Liver (tissue), 9 donors: Measurements from ENCODE around the gene ARHGAP27. TPM values are rescaled to one million over a fixed set of nuclear protein-coding genes. Genes with fewer than 3 reads are reported as not detected.

Experiments
- DNase-seq: peaks from one replicate; pipeline ENCODE4 v3.0.0-alpha.2; 2017; ENCODE audit warnings: low spot score
- H3K27ac ChIP-seq, 2 donors: one replicate each; pipeline ENCODE4 v1.7.0; 2013; ENCODE audit warnings: inconsistent platforms in 2 of 2, low read length in 2 of 2, control low read depth in 1 of 2, low read depth in 1 of 2, mild to moderate bottlenecking in 1 of 2
- H3K27me3 ChIP-seq, 4 donors: one replicate each; pipeline versions ENCODE4 v1.6.1 to v1.7.0; 2013; ENCODE audit warnings: low read length in 3 of 4, inconsistent platforms in 1 of 4, mild to moderate bottlenecking in 1 of 4, moderate library complexity in 1 of 4; ENCODE audit not compliant: control insufficient read depth in 4 of 4, insufficient read depth in 4 of 4
- H3K36me3 ChIP-seq, 4 donors: one replicate each; pipeline versions ENCODE4 v1.6.1 to v1.7.0; 2013; ENCODE audit warnings: low read length in 3 of 4, mild to moderate bottlenecking in 3 of 4, low read depth in 1 of 4, moderate library complexity in 1 of 4; ENCODE audit not compliant: control insufficient read depth in 4 of 4, insufficient read depth in 3 of 4
- H3K4me1 ChIP-seq, 4 donors: one replicate each; pipeline versions ENCODE4 v1.6.1 to v1.7.0; 2013; ENCODE audit warnings: low read length in 3 of 4, mild to moderate bottlenecking in 3 of 4, moderate library complexity in 1 of 4; ENCODE audit not compliant: control insufficient read depth in 4 of 4, insufficient read depth in 4 of 4
- H3K4me3 ChIP-seq, 3 donors: one replicate each; pipeline versions ENCODE4 v1.6.1 to v1.7.0; 2013; ENCODE audit warnings: low read length in 3 of 3, control low read depth in 1 of 3, low read depth in 1 of 3, mild to moderate bottlenecking in 1 of 3
- H3K9ac ChIP-seq, 2 donors: one replicate each; pipeline ENCODE4 v1.7.0; 2013; ENCODE audit warnings: low read length in 2 of 2, mild to moderate bottlenecking in 2 of 2, moderate library complexity in 2 of 2, control low read depth in 1 of 2, low read depth in 1 of 2
- H3K9me3 ChIP-seq, 4 donors: one replicate each; pipeline versions ENCODE4 v1.6.1 to v1.7.0; 2013; ENCODE audit warnings: low read length in 3 of 4; ENCODE audit not compliant: control insufficient read depth in 4 of 4
- EGR1 ChIP-seq, 2 donors: IDR thresholded peaks; 2 replicates each; pipeline ENCODE4 v1.6.1; 2016 to 2018; ENCODE audit warnings: antibody characterized with exemption in 2 of 2, low read depth in 2 of 2
- FOXA1 ChIP-seq: IDR thresholded peaks from 2 replicates; pipeline ENCODE4 v1.6.1; 2016; ENCODE audit warnings: antibody characterized with exemption
- FOXA2 ChIP-seq: IDR thresholded peaks from 2 replicates; pipeline ENCODE4 v1.6.1; 2016; ENCODE audit warnings: antibody characterized with exemption
- GABPA ChIP-seq, 2 donors: IDR thresholded peaks in 1 of 2; conservative IDR thresholded peaks in 1 of 2; 2 replicates each; pipeline ENCODE4 v1.6.1; 2016; ENCODE audit warnings: antibody characterized with exemption in 2 of 2, mild to moderate bottlenecking in 1 of 2, moderate library complexity in 1 of 2
- HNF4G ChIP-seq: IDR thresholded peaks from 2 replicates; pipeline ENCODE4 v1.6.1; 2016; ENCODE audit warnings: antibody characterized with exemption
- JUND ChIP-seq, 2 donors: IDR thresholded peaks; 2 replicates each; pipeline ENCODE4 v1.6.1; 2016; ENCODE audit warnings: antibody characterized with exemption in 2 of 2
- NR2F2 ChIP-seq: IDR thresholded peaks from 2 replicates; pipeline ENCODE4 v1.6.1; 2016; ENCODE audit warnings: antibody characterized with exemption
- RAD21 ChIP-seq, 2 donors: IDR thresholded peaks; 2 replicates each; pipeline ENCODE4 v1.6.1; 2016; ENCODE audit warnings: antibody characterized with exemption in 2 of 2, mild to moderate bottlenecking in 2 of 2
- RXRA ChIP-seq, 2 donors: IDR thresholded peaks; 2 replicates each; pipeline ENCODE4 v1.6.1; 2017 to 2018; ENCODE audit warnings: antibody characterized with exemption in 2 of 2, mild to moderate bottlenecking in 1 of 2
- SP1 ChIP-seq: IDR thresholded peaks from 2 replicates; pipeline ENCODE4 v1.6.1; 2018; ENCODE audit warnings: antibody characterized with exemption, mild to moderate bottlenecking
- TAF1 ChIP-seq: conservative IDR thresholded peaks from 2 replicates; pipeline ENCODE4 v1.6.1; 2016; ENCODE audit warnings: antibody characterized with exemption, mild to moderate bottlenecking
- WGBS: extraction: QIAGEN DNeasy Blood & Tissue Kit; methylation state at CpG from one replicate; pipeline ENCODE4 v1.1.7; 2013; 5-methylcytosine and 5-hydroxymethylcytosine counted together
- polyA plus RNA-seq, 2 donors: library from polyadenylated mRNA; stranded (reverse) in 1 of 2; unstranded in 1 of 2; fragments of 200-250 nt in 1 of 2; fragments of >200 nt in 1 of 2; fragmentation: Nextera tagmentation in 1 of 2; extraction: Ambion mirVana in 1 of 2; gene quantifications; one replicate each; pipeline versions ENCODE4 v1.2.1 to v1.2.3, GENCODE V29; 2013 to 2015
- total RNA-seq, 2 donors: library from RNA; depleted of rRNA; stranded (reverse); fragments of >200 nt; gene quantifications; one replicate each; pipeline ENCODE4 v1.2.3, GENCODE V29; 2014
- TF ChIP-seq, protein P1 (sequence below): fragments of 150-350 bp; IDR thresholded peaks from 2 replicates; pipeline ENCODE4 v1.5.1; 2017; ENCODE audit warnings: improper control_type of control experiment, low read depth, low read length; ENCODE audit not compliant: missing input control
- TF ChIP-seq, protein P2 (sequence below): IDR thresholded peaks from 2 replicates; pipeline ENCODE4 v1.6.1; 2016; ENCODE audit warnings: antibody characterized with exemption
- TF ChIP-seq, protein P3 (sequence below): IDR thresholded peaks from 2 replicates; pipeline ENCODE4 v1.6.1; 2016; ENCODE audit warnings: antibody characterized with exemption, mild to moderate bottlenecking
- donor health status: healthy.
- donor health status: healthy.
- donor health status: healthy.
- donor health status: healthy.
- donor health status: healthy.

Gene ARHGAP27
- total and polyA plus RNA-seq, 4 donors: 1.8 to 10.9 (median 7.8) TPM

GRCh38 chr17:45364531-45365390, 67.9 kb downstream of the ARHGAP27 start (continued):
- TF ChIP-seq, protein P1, sequence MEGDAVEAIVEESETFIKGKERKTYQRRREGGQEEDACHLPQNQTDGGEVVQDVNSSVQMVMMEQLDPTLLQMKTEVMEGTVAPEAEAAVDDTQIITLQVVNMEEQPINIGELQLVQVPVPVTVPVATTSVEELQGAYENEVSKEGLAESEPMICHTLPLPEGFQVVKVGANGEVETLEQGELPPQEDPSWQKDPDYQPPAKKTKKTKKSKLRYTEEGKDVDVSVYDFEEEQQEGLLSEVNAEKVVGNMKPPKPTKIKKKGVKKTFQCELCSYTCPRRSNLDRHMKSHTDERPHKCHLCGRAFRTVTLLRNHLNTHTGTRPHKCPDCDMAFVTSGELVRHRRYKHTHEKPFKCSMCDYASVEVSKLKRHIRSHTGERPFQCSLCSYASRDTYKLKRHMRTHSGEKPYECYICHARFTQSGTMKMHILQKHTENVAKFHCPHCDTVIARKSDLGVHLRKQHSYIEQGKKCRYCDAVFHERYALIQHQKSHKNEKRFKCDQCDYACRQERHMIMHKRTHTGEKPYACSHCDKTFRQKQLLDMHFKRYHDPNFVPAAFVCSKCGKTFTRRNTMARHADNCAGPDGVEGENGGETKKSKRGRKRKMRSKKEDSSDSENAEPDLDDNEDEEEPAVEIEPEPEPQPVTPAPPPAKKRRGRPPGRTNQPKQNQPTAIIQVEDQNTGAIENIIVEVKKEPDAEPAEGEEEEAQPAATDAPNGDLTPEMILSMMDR: no peak
- TF ChIP-seq EGR1 (IDR thresholded peaks at IDR 0.05; ENCODE audit: low read depth in 2 of 2) (no peak), SP1 (no peak), GABPA (IDR thresholded peaks at IDR 0.05 in 1 of 2, conservative IDR thresholded peaks at IDR 0.05 in 1 of 2) (no peak), HNF4G (no peak), NR2F2 (no peak)

- H3K9me3 ChIP-seq: no peaks in the 10 kb centered on the region
- H3K36me3 ChIP-seq: no peaks in the 10 kb centered on the region
- H3K4me3 ChIP-seq: no peak overlapping the region
- no peak overlapping the region for H3K27ac ChIP-seq
- WGBS: 88% methylated on average over 3 of the region's 3 CpGs
- TF ChIP-seq FOXA2 (no peak), RXRA (IDR thresholded peaks at IDR 0.05) (no peak), EGR1 (IDR thresholded peaks at IDR 0.05; ENCODE audit: low read depth in 2 of 2) (no peak), TAF1 (no peak), FOXA1 (no peak)
- TF ChIP-seq, protein P2, sequence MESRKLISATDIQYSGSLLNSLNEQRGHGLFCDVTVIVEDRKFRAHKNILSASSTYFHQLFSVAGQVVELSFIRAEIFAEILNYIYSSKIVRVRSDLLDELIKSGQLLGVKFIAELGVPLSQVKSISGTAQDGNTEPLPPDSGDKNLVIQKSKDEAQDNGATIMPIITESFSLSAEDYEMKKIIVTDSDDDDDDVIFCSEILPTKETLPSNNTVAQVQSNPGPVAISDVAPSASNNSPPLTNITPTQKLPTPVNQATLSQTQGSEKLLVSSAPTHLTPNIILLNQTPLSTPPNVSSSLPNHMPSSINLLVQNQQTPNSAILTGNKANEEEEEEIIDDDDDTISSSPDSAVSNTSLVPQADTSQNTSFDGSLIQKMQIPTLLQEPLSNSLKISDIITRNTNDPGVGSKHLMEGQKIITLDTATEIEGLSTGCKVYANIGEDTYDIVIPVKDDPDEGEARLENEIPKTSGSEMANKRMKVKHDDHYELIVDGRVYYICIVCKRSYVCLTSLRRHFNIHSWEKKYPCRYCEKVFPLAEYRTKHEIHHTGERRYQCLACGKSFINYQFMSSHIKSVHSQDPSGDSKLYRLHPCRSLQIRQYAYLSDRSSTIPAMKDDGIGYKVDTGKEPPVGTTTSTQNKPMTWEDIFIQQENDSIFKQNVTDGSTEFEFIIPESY: no peak
- TF ChIP-seq, protein P1: no peak
- no peaks in the 10 kb centered on the region for H3K27me3 ChIP-seq
- no peaks in the 10 kb centered on the region for H3K4me1 ChIP-seq
- no peak for DNase-seq
- no peak overlapping the region for H3K9ac ChIP-seq
Measured at GRCh38 chr17:45363498-45363897, 69.2 kb downstream of the ARHGAP27 start.

GRCh38 chr17:45361976-45362375, 70.7 kb downstream of the ARHGAP27 start:
- Histone ChIP-seq H3K27ac (no peak overlapping the region), H3K4me3 (no peak overlapping the region), H3K36me3 (no peaks in the 10 kb centered on the region), H3K9me3 (no peaks in the 10 kb centered on the region), H3K9ac (no peak overlapping the region), H3K4me1 (no peaks in the 10 kb centered on the region), H3K27me3 (no peaks in the 10 kb centered on the region)
- TF ChIP-seq FOXA2 (no peak), RXRA (IDR thresholded peaks at IDR 0.05) (no peak), FOXA1 (no peak), RAD21 (IDR thresholded peaks at IDR 0.05) (no peak), TAF1 (no peak), JUND (IDR thresholded peaks at IDR 0.05) (no peak)
- TF ChIP-seq, protein P2: no peak
- TF ChIP-seq, protein P3, sequence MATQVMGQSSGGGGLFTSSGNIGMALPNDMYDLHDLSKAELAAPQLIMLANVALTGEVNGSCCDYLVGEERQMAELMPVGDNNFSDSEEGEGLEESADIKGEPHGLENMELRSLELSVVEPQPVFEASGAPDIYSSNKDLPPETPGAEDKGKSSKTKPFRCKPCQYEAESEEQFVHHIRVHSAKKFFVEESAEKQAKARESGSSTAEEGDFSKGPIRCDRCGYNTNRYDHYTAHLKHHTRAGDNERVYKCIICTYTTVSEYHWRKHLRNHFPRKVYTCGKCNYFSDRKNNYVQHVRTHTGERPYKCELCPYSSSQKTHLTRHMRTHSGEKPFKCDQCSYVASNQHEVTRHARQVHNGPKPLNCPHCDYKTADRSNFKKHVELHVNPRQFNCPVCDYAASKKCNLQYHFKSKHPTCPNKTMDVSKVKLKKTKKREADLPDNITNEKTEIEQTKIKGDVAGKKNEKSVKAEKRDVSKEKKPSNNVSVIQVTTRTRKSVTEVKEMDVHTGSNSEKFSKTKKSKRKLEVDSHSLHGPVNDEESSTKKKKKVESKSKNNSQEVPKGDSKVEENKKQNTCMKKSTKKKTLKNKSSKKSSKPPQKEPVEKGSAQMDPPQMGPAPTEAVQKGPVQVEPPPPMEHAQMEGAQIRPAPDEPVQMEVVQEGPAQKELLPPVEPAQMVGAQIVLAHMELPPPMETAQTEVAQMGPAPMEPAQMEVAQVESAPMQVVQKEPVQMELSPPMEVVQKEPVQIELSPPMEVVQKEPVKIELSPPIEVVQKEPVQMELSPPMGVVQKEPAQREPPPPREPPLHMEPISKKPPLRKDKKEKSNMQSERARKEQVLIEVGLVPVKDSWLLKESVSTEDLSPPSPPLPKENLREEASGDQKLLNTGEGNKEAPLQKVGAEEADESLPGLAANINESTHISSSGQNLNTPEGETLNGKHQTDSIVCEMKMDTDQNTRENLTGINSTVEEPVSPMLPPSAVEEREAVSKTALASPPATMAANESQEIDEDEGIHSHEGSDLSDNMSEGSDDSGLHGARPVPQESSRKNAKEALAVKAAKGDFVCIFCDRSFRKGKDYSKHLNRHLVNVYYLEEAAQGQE: no peak
- WGBS: 79% methylated on average over 4 of the region's 4 CpGs
- no peak for DNase-seq
